Regular cardiac myocyte (primary cell): ENCODE data around the gene TCP11L2. TPM values are rescaled to one million over a fixed set of nuclear protein-coding genes. Genes with fewer than 3 reads are reported as not detected.

ENCODE experiments used
- total RNA-seq: library from RNA; depleted of rRNA; stranded (reverse); fragments of >200 nt; gene quantifications from 2 replicates; pipeline ENCODE4 v1.2.3, GENCODE V29; 2014

TCP11L2 gene
- total RNA-seq = 16.5 and 45.4 TPM in 2 replicates

DNA sequence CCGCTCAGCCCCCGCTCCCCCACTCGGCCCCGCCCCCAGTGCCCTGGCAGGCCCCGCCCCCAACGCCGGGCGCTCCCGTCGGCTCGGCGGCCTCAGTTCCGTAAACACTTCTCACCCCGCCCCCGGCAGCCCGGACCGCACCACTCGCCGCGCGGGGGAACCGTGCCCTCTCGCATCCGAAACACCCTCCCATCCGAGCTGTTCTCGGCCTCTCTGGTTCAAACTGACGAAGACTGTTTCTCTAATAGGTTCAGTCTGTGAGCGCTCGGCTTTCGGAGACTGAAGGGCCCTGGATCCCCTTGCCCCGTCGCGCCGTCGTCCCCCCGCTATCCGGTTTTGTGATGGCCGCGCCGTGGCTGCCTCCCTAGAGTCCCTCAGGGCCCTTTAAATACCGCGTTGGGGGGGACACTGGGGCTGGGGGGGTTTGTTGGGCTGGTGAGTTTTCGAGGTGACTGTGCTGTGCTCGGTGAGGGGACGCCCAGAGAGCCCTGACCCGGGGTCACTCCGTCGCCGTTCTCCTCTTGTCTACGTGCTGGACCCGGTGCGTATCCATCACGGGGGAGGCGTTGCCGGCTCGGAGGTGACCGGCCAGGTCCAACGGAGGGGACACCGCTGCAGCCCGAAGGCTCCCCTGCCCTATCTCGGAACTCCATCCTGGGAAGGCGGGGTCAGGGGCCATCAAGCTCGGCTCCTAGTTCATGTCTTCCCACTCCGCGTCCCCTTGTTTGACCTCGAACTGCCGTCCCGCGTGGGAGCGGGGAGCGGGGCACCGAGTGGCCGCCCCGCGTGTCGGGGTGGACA lies at the start of gene TCP11L2:
Gene TCP11L2 (plus strand): TSS at position 333 of the 801 bp plus-strand sequence. CDS start 8,343 bp downstream, outside the sequence.

DNA sequence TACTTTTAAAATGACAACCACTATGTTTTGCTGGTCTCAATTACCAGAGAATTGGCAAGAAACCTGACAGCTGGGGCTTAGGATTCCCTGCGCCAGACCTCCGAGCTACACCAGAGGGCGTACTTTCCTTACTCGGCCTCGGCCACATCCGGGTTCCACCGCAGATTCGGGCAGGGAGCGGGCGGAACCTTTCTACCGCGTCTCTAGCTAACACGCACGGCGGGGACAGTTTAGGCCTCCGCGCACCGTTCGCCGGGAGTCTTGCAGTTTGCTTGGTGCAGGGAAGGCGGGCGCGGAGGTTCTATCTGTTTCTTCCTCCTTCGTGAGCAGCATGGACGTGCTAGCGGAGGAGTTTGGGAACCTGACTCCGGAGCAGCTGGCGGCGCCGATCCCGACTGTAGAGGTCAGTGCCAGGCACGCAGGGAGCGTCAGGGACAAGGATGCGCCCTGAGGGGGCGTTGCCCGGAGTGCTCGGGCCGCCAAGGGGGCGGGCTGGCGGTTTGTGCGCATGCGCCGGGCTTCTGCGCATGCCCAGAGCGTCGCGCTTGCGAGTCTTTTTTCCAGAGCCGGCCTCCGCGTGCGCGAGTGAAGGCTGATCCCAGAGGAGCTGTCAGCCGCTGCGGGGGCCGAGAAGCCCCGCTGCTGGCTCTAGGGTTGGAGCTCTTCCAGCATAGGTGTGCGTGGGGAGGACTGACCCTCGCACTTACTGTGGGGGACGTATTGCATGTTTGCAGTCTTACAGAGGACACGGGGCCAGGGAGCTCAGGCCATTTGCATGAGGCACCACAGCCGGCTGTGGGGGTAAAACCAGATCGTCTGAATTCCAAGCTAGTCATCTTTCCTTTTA lies 55.2 kb downstream of the TCP11L2 start, which contains the start of gene POLR3B:
Gene POLR3B (plus strand): TSS at position 200 of the 847 bp plus-strand sequence. CDS start 132 bp downstream, at position 332.

Other genes starting within 250 kb of the TCP11L2 start
- gene NUAK1, start 163.8 kb upstream of the TCP11L2 start, total RNA-seq = 13.2 and 28.5 TPM in 2 replicates
- gene CKAP4, start 54.7 kb upstream of the TCP11L2 start, total RNA-seq = 206 and 223 TPM in 2 replicates
- gene POLR3B, start 55.0 kb downstream of the TCP11L2 start, total RNA-seq = 14.1 and 20.7 TPM in 2 replicates